Measurements from ENCODE around the gene OR11L1.

Gene OR11L1

DNA sequence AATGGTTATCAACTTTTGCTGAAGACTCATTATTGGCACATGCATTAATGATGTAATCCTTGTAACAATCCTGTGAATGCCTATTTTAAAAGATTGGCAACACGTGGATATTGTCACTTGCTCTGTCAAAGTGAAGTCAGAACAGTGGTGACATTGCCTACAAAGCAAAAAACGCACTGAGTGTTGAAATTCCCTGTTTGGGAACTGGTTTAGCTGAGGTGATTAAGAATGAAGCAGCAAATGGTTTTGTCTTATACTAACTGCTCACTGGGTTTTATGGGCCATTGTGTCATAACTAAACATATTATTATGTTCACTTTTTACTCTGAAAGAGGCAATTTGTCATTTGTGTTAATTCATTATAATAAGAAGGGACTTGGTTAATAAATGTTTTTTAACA, 29.1 kb downstream of the OR11L1 start:
- Histone ChIP-seq H3K9me3 (ENCODE audit: control insufficient read depth, insufficient read depth, low read length) (no peaks in the 10 kb centered on the region), H3K4me1 (ENCODE audit: control insufficient read depth, insufficient read depth, low read length) (no peaks in the 10 kb centered on the region), H3K36me3 (ENCODE audit: control insufficient read depth, insufficient read depth, low read length) (no peaks in the 10 kb centered on the region), H3K27me3 (ENCODE audit: control insufficient read depth, insufficient read depth, low read length) (no peaks in the 10 kb centered on the region), H3K27ac (ENCODE audit: low read length) (no peak overlapping the region), H3K4me3 (ENCODE audit: low read length) (no peak overlapping the region)
- WGBS (ENCODE audit: insufficient coverage, insufficient read length) = no CpG with 5 or more reads among the region's 2 CpGs
- DNase-seq (ENCODE audit: low read depth, low spot score) = no peak

DNA sequence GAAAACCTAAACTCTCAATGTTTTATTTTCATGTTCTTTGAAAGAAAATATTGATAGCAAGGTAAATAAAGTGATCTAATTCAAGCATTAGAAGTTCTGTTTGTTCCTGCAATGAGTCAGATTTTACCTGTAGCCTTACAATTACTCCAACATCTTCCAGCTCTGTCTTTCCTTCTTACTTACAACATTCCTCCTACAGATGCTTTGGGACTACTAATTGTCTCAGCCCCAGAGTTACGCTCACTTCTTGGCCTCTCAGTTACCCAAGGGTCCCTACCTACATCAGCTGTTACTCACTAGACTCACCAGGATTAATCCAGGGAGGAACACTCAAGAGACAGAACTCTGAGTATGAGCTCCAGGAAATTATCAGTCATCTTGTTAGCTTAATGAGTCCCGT, 44.2 kb downstream of the OR11L1 start:
- Histone ChIP-seq H3K27ac (ENCODE audit: low read length) (no peak overlapping the region), H3K9me3 (ENCODE audit: control insufficient read depth, insufficient read depth, low read length) (no peaks in the 10 kb centered on the region; the same call in 1 of the 2 replicates), H3K27me3 (ENCODE audit: control insufficient read depth, insufficient read depth, low read length) (no peaks in the 10 kb centered on the region), H3K36me3 (ENCODE audit: control insufficient read depth, insufficient read depth, low read length) (no peaks in the 10 kb centered on the region), H3K4me1 (ENCODE audit: control insufficient read depth, insufficient read depth, low read length) (no peaks in the 10 kb centered on the region), H3K4me3 (ENCODE audit: low read length) (no peak overlapping the region)
- WGBS (ENCODE audit: insufficient coverage, insufficient read length) = no CpG with 5 or more reads among the region's 2 CpGs
- DNase-seq (ENCODE audit: low read depth, low spot score) = no peak

Data from iPS DF 6.9 (cell line).